ENCODE measurements around the gene PARK7.
A peak's percentile ranks its signal among the peaks of the same experiment; 100 is the strongest.
"Not testable (repeated sequence)": the region's sequence is repeated elsewhere in the genome, so short reads cannot be mapped to it uniquely, and the experiment has no call there.

The PARK7 gene

DNA sequence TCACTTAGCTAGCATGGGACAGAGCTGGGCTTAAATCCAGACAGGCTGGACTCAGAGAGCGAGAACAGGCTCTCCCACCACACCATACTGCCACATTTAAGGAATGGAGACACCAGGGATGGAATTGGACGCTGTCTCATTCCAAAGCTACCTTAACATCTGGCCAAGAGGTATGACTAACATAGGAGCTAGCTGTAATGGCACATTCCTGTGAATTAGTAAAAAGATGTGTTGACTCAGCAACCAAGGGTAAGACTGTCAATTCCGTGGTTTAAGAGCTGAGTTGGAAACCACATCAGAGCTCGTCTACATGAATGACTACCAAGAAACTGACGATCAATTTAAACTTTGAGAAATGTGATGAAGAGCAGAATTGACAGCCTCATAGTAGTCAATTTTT is 12.6 kb upstream of the PARK7 start:
- DNase-seq, result no peak

DNA sequence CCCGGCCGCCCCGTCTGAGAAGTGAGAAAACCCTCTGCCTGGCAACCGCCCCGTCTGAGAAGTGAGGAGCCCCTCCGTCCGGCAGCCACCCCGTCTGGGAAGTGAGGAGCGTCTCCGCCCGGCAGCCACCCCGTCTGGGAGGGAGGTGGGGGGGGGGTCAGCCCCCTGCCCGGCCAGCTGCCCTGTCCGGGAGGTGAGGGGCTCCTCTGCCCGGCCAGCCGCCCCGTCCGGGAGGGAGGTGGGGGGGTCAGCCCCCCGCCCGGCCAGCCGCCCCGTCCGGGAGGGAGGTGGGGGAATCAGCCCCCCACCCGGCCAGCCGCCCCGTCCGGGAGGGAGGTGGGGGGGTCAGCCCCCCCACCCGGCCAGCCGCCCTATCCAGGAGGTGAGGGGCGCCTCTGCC is 8.7 kb upstream of the PARK7 start:
- DNase-seq, result not testable (repeated sequence)

DNA sequence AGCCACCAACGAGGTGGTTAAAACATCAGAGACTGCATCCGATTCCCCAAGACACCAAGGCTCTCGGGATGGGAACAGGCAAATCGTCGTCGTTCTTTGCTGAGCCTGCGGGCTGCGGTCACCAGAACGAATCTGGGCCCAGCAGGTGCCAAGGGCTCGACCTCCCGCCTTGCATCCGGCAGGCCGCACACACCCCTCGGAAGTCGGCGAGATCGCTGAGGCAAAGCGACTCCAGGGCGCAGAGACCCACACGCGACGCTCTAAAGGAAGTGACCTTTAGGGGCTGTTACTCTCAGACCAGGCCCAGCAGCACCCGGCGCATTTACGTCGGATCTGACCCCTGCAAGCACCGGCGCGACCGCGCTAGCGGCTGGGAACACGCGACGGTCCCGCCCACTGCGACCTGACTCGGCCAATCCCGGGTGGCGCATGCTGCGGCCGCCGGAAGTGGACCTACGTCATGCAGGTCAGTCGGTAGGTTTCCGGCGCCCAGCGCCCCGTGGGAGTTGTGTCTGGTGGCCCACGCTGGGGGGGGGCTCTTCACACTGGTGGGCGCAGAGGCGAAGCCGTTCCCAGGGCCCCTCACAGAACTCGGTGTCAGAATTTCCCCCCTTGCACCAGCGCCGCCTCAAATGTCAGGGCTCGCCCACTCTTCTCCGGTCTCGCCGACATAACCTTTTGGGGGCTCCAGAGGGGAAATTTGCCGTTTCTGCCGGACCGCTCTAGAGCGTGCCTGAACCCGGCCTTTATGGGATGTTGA is 7.5 kb upstream of the PARK7 start:
- peak; percentile 80 for DNase-seq

DNA sequence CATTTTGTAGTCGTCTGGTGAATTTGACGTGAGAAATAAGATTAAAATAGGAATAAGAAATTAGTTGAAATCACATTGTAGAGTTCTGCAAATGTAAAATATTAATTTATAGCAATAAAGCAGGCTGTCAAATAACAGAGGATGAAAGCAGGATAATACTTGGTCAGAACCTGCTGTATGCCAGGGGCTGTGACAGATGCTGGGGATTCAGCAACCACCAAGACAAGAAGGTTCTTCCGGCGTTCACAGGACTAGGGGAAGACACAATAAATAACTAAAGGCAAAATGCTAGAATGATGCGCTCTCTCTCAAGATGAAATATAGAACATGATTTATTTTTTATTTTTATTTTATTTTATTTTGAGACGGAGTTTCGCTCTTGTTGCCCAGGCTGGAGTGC is 6.8 kb upstream of the PARK7 start:
- DNase-seq, result no peak

DNA sequence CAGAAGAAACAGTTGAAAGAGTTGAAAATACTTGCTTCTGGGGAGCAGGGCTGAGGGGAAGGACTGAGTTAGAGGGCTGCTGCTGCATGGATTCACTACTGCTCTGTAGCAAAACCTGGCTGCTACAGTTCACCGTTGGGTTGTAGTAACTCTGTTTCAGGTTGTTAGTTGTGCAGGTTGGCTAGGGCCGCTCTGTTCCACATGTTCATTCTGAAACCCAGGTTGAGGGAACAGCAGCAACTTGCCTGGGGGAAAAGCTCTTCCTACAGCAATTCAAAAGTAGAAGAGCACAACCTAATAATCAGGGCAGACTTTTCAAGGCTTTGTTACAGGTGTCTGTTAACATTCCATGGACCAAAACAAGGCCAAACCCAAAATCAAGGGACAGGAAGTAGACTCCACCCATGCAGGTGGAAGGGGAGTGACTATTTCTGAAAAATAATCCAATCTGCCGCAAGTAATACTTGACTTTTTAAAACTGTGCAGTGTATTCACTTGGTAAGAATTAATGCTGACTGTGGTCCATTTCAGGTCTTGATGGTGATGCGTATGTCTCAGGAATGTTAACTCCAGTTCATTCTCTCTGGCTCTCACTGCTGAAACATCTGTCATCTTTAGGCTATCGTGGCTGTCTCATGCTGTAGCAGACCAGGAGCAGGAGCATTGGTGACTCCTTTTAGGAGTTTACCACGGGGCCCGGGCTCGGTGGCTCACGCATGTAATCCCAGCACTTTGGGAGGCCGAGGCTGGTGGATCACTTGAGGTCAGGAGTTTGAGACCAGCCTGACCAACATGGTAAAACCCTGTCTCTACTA is 5.1 kb upstream of the PARK7 start:
- DNase-seq, result no peak

DNA sequence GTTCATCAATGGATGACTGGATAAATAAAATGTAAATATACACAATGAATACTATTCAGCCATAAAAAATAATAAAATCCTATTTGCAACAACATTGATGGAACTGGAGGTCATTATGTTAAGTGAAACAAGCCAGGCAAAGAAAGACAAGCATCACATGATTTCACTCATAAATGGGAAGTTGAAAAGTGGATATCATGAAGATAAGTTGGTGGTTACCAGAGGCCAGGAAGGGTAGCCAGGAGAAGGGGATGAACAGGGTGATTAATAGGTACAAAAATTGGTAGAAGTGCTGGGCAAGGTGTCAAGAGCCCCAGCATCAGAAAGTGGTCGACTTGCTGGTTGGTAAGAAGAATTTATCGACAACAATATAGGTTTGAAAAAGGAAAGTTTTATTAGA is 1.3 kb upstream of the PARK7 start:
- DNase-seq, result no peak

DNA sequence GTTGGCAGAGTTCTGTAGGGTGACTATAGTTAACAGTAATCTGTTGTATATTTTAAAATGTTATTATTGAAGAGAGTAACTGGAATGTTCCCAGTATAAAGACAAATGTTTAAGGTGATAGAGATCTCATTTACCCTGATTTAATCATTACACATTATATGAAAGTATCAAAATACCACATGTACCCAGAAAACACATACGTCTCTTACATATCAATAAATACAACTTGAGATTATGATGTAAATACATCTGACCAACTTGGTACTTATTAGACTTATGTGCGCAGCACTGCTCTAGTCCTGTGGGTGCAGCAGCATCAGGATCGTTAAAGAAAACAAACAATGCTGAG is 670 bp upstream of the PARK7 start:
- peak; percentile 53 for DNase-seq

DNA sequence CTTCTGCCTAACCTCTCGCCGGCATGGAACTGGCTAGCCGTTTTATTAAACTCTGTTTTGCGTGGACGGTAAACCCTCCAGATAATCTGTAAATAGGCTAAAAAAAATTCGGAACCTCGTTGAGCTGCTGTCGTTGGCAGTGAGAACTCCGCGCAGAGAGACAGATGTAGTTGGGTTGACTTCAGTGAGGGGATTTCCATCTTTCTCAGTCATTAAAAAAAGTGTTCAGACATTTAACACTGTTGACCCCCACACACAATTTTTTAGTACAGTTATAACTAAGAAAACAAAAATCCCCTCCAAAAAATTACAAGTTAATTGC is 464 bp downstream of the PARK7 start:
- DNase-seq, result peak; percentile 38

DNA sequence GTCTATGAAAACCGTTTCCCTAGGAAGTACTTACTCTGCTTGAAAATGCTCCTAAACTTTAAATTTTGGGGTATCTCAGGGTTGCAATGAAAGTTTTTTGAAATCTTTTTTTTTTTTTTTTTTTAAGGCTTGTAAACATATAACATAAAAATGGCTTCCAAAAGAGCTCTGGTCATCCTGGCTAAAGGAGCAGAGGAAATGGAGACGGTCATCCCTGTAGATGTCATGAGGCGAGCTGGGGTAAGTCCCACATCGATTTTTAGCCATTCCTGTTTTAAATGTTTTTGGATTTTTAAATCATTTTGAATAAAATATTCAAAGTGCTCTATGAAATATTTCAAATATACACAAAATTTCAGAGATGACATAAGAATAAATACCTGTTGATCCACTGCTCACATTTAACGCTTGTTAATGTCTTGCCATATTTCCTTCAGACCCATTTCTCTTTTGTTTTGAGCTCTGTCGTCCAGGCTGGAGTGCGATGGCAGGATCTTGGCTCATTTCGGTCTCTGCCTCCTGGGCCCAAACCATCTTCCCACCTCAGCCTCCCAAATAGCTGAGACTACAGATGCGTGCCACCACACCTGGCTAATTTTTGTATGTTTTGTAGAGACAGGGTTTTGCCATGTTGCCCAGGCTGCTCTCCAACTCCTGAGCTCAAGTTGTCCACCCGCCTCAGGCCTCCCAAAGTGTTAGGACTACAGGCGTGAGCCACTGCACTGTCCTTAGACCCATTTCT is 1.3 kb downstream of the PARK7 start:
- no peak for DNase-seq

DNA sequence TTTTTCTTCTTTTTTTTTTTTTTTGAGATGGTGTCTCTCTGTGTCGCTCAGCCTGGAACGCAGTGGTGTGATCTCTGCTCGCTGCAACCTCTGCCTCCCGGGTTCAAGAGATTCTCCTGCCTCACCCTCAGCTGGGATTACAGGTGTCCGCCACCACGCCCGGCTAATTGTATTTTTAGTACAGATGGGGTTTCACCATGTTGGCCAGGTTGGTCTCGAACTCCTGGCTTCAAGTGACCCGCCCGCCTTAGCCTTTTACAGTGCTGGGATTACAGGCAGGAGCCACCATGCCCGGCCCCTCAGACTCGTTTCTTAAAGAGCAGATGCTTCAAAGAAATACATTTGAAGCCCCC is 1.8 kb downstream of the PARK7 start:
- DNase-seq, result not testable (repeated sequence)

DNA sequence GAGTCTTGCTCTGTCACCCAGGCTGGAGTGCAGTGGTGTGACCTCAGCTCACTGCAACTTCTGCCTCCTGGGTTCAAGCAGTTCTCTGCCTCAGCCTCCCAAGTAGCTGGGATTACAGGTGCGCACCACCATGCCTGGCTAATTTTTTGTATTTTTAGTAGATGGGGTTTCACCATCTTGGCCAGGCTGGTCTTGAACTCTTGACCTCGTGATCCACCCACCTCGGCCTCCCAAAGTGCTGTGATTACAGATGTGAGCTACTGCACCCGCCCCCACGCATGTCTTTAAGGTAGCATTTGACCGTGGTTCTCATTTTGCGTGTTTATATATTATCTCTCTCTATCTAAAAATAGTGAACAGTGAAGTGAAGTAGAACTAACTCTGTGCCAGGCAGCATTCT is 2.3 kb downstream of the PARK7 start:
- not testable (repeated sequence) for DNase-seq

DNA sequence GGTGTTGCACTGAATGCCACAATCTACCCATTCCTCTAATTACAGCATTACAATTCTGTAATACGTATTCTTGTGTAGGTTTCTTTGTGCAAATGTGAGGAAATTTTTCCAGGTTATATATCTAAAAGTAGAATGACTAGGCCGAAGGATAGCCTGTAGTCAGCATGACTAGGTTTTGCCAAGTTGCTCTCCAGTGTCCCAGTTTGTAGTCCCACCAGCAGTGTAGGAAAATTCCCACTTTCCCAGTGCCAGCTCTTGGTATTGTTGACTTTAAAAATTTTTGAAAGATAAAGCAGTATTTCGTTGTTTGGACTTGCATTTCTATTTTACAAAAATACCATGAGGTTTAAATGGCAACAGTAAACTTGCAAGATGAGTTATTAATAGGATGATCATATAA is 3.0 kb downstream of the PARK7 start:
- DNase-seq, result no peak

DNA sequence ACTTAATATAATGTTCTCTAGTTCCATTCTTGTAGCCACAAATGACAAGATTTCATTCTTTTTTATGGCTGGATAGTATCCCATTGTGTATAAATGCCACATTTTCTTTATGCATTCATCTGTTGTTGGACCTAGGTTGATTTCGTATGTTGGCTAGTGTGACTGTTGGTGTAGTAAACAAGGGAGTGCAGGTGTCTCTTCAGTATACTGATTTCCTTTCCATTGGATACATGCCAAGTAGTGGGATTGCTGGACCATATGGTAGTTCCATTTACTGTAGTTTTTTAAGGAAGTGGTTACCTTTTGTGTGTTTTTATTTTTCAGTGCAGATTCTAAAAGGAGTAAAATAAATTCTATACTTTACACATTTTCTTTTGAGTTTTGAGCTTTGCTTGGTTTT is 5.7 kb downstream of the PARK7 start:
- no peak for DNase-seq

DNA sequence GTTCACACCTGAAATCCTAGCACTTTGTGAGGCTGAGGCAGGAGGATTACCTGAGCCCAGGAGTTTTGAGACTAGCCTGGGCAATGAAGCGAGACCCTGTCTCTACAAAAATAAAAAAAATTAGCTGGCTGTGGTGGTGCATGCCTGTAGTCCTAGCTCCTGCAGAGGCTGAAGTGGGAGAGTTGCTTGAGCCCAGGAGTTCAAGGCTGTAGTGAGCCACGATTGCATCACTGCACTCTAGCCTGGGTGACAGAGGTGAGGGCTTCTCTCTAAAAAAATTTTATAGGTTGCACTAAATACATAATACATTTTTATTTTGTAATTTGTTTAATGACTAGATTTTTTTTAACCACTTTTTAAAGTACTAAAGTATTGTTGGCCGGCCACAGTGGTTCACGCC is 6.1 kb downstream of the PARK7 start:
- no peak for DNase-seq

DNA sequence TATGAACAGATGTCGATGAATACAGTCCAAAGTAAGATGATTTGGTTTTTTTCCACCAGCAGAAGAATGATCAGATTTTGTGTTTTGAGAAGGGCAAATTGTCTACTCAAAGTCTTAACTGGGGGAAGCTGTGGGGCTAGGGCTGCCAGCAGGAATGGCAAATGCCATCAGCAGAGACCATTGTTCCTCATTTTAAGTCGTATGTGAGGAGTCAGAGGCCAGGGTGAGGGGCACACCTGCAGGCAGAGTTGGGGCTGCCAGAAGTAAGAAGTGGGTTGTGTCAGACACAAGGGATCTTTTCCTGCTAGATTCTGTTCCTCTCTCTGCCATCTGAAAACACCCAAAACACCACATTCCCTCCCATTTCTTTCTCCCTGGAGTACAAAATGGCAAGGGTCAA is 8.7 kb downstream of the PARK7 start:
- no peak for DNase-seq

DNA sequence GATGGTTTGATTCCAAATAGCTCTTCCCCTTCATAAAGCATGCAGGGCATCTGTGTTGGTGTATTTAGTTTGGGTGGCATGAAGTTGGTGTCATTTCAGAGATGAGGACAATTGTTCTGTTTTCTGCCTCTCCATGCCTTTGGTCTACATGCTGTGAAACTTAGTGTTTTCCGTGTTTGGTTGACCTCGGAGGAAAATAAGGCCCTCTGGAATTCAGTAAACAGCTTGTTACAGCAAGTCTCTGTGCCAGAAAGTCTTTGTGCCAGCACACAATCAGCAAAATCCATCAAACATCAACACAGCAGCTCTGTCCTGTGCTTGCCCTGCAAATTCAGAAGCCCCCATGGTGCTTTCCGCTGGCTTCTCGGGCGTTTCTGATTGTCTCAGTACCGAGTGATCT is 9.5 kb downstream of the PARK7 start:
- DNase-seq, result no peak

DNA sequence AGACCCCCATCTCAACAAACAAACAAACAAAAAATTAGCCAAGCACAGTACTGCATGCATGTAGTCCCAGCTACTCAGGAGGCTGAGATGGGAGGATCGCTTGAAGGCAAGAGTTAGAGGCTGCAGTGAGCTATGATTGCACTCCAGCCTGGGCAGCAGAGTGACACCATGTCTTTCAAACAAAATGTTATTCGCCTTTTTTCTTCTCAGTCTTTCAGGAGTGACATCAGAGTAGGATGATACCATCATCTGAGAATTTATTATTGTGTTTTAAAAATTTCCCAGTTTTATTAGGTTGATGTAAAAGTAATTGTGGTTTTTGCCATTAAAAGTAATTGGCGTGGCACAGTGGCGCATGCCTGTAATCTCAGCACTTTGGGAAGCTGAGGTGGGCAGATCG is 10.8 kb downstream of the PARK7 start:
- no peak for DNase-seq

DNA sequence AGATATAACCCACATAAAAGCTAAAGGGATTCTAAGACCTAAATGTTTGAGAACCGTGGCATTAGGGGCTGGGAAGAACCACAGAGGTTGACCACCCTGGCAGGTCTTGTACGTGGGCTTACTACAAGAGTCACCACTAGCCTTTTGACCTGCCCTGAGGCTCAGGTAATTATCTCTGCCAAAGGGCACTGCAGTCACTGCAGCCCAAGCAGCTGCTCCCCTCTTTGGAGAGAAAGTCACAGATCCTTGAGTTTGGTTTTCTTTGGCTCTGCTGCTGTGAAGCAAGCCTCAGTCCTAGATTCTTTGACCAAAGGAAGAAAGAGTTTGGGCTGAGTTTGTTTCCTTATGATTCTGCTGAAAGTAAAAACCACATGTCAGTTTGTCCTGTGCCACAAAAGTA is 11.6 kb downstream of the PARK7 start:
- DNase-seq, result no peak

DNA sequence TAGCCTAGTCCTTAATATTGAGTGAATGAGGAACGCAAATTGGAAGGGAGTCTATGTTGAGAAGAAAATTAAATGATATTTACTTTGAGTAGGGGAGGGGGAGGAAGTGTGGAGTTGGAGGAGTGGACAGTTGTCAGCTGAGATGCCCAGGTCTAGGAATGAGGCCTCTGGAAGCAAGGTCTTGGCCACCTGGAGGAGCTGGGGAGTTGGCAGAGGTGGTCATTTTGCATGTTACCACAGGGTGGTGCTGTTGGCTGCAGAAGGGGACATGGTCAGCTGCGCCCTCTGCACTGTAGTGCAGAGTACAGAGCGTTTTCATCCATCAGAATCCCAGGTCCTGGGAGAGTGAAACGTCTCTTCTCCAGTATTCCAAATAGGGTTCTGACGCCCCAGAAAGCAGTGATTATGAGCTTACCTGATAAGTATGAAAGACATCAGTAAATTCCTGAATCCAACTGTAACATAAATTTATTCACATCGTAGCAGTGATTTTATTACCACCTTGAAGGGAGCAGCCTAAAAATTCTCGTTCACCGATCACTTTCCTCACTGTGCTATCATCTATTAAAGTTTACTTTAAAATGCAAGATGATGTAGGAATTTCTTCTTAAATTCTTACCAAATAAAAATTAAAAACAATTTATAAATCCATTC is 13.8 kb downstream of the PARK7 start:
- no peak for DNase-seq

DNA sequence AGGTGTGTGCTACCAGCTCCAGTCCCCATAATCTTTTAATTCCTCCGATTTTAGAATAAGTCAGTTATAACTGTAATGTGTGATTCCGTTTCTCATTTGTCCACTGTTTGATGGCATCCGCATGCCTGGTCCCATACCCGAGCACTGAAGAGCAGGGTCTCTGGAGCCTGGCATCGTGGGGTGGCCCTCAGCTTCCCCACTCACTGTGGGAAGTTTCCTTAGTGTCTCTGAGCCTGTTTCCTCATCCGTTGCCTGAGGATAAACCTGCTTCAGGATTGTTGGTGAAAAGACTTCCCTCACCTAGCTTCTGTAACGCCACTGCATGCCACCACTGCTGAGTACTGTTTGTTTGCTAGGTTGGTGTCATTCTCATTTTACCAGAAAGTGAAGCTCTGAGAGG is 19.5 kb downstream of the PARK7 start:
- DNase-seq, result no peak

DNA sequence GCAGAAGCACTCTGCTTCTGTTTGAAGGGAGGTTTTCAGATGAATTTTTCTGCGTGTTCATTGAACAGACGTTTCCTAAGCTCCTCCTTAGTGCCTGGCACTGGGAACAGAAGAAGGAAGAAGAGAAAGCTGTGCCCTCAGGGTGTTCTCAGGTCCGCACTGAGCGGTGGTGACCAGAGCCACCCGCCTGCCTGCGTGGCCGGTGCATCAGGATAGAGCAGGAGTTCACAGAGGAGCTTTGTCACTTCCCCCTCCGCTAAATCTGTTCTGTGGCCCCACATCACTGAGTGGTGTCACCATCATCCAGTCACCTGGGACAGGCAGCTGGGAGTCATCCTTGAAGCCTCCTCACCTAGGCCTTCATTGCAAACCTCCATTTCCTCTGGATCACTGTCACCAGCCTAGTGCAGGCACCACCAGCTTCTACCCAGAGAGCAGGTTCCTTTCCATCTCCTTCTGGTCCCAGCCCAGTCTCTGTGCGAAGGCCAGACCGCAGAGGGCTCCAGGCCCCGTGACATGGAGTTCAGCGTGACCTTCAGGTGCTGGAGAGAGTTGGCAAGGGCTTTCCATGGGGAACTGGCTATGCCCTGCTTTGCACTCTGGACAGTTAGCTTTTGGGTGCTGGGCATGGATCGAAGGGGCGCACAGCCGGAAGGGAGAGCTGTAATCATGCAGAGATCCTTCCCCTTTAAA is 21.7 kb downstream of the PARK7 start:
- DNase-seq, result no peak

DNA sequence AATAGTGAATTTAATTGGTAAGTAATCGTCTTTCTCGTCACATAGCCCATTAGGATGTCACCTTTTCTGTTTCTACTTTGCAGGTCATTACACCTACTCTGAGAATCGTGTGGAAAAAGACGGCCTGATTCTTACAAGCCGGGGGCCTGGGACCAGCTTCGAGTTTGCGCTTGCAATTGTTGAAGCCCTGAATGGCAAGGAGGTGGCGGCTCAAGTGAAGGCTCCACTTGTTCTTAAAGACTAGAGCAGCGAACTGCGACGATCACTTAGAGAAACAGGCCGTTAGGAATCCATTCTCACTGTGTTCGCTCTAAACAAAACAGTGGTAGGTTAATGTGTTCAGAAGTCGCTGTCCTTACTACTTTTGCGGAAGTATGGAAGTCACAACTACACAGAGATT is 23.3 kb downstream of the PARK7 start:
- DNase-seq, result no peak
